Measurements from ENCODE around the gene TMEM151B.

- TF ChIP-seq CTCF (IDR thresholded peaks at IDR 0.05; ENCODE audit: insufficient read depth, low read depth, low read length) (no peak), EZH2 (IDR thresholded peaks at IDR 0.05; ENCODE audit: insufficient read depth, low read length) (no peak)
These were observed 42.2 kb upstream of the TMEM151B start for GRCh38 chr6:44228031-44228430.

All from astrocyte (in vitro differentiated cells and primary cell).